ENCODE measurements around the gene LSM10.

- no peak for TF ChIP-seq CTCF (IDR thresholded peaks at IDR 0.05 in 4 of 5, conservative IDR thresholded peaks at IDR 0.05 in 1 of 5)
- no peak for TF ChIP-seq POLR2A (IDR thresholded peaks at IDR 0.05)
Observed at GRCh38 chr1:36438715-36439114, 41.0 kb upstream of the LSM10 start.
